ENCODE measurements around the gene PPP2R2B.

PPP2R2B gene

GRCh38 chr5:146699664-146700418 is 178.7 kb downstream of the PPP2R2B start:
- Histone ChIP-seq H3K27me3 (ENCODE audit: insufficient read depth, low read depth) (no peaks in the 10 kb centered on the region), H2AFZ (ENCODE audit: low read depth) (no peak overlapping the region), H3K4me1 (ENCODE audit: low read depth, poor library complexity, severe bottlenecking) (no peaks in the 10 kb centered on the region), H3K27ac (no peak overlapping the region), H3K4me3 (IDR thresholded peaks at IDR 0.05; ENCODE audit: insufficient read depth, low read depth, low read length) (no peak overlapping the region), H3K9ac (no peak overlapping the region), H3K36me3 (ENCODE audit: insufficient read depth) (no peaks in the 10 kb centered on the region), H4K20me1 (ENCODE audit: insufficient read depth) (no peaks in the 10 kb centered on the region), H3K4me2 (no peak overlapping the region), H3K79me2 (ENCODE audit: insufficient read depth, low read depth) (no peaks in the 10 kb centered on the region)
- no peak for TF ChIP-seq CTCF (conservative IDR thresholded peaks at IDR 0.05; ENCODE audit: low read depth, low read length)

GRCh38 chr5:146699138-146699537 is 179.4 kb downstream of the PPP2R2B start:
- Histone ChIP-seq H3K4me1 (ENCODE audit: low read depth, poor library complexity, severe bottlenecking) (no peaks in the 10 kb centered on the region), H4K20me1 (ENCODE audit: insufficient read depth) (no peaks in the 10 kb centered on the region), H3K79me2 (ENCODE audit: insufficient read depth, low read depth) (no peaks in the 10 kb centered on the region), H3K27ac (no peak overlapping the region), H3K4me2 (no peak overlapping the region), H3K9ac (no peak overlapping the region), H3K36me3 (ENCODE audit: insufficient read depth) (no peaks in the 10 kb centered on the region), H3K27me3 (ENCODE audit: insufficient read depth, low read depth) (no peaks in the 10 kb centered on the region), H2AFZ (ENCODE audit: low read depth) (no peak overlapping the region), H3K4me3 (IDR thresholded peaks at IDR 0.05; ENCODE audit: insufficient read depth, low read depth, low read length) (no peak overlapping the region)
- no peak for TF ChIP-seq CTCF (conservative IDR thresholded peaks at IDR 0.05; ENCODE audit: low read depth, low read length)

GRCh38 chr5:146698651-146699050 is 179.9 kb downstream of the PPP2R2B start:
- Histone ChIP-seq H3K36me3 (ENCODE audit: insufficient read depth) (no peaks in the 10 kb centered on the region), H3K4me2 (no peak overlapping the region), H3K4me1 (ENCODE audit: low read depth, poor library complexity, severe bottlenecking) (no peaks in the 10 kb centered on the region), H3K79me2 (ENCODE audit: insufficient read depth, low read depth) (no peaks in the 10 kb centered on the region), H3K9ac (no peak overlapping the region), H4K20me1 (ENCODE audit: insufficient read depth) (no peaks in the 10 kb centered on the region), H2AFZ (ENCODE audit: low read depth) (no peak overlapping the region), H3K4me3 (IDR thresholded peaks at IDR 0.05; ENCODE audit: insufficient read depth, low read depth, low read length) (no peak overlapping the region), H3K27me3 (ENCODE audit: insufficient read depth, low read depth) (no peaks in the 10 kb centered on the region), H3K27ac (no peak overlapping the region)
- no peak for TF ChIP-seq CTCF (conservative IDR thresholded peaks at IDR 0.05; ENCODE audit: low read depth, low read length)

GRCh38 chr5:146697211-146697610 is 181.3 kb downstream of the PPP2R2B start:
- no peak for TF ChIP-seq CTCF (conservative IDR thresholded peaks at IDR 0.05; ENCODE audit: low read depth, low read length)
- Histone ChIP-seq H4K20me1 (ENCODE audit: insufficient read depth) (no peaks in the 10 kb centered on the region), H3K36me3 (ENCODE audit: insufficient read depth) (no peaks in the 10 kb centered on the region), H3K27ac (no peak overlapping the region), H3K4me1 (ENCODE audit: low read depth, poor library complexity, severe bottlenecking) (no peaks in the 10 kb centered on the region), H3K9ac (no peak overlapping the region), H2AFZ (ENCODE audit: low read depth) (no peak overlapping the region), H3K79me2 (ENCODE audit: insufficient read depth, low read depth) (no peaks in the 10 kb centered on the region), H3K27me3 (ENCODE audit: insufficient read depth, low read depth) (no peaks in the 10 kb centered on the region), H3K4me3 (IDR thresholded peaks at IDR 0.05; ENCODE audit: insufficient read depth, low read depth, low read length) (no peak overlapping the region), H3K4me2 (no peak overlapping the region)
